ENCODE data around the gene FBRS. TPM values are rescaled to one million over a fixed set of nuclear protein-coding genes. Genes with fewer than 3 reads are reported as not detected.

The FBRS gene
- total and polyA plus RNA-seq, 10 of the 15 experiments (the other 5 are each of a cell fraction or from before 2014, with no cell fraction given), result 0.45 to 87.6 (median 14.6) TPM

- TF ChIP-seq EP300 (IDR thresholded peaks at IDR 0.05; ENCODE audit: borderline replicate concordance in 1 of 2, control insufficient read depth in 1 of 2, low read depth in 2 of 2, low read length in 2 of 2) (no peak), CHD1 (IDR thresholded peaks at IDR 0.05; ENCODE audit: low read depth, low read length) (no peak), SRF (IDR thresholded peaks at IDR 0.05; ENCODE audit: low read depth in 2 of 2, low read length in 2 of 2) (no peak), YY1 (IDR thresholded peaks at IDR 0.05; ENCODE audit: low read depth, low read length) (no peak), GABPA (IDR thresholded peaks at IDR 0.05; ENCODE audit: low read depth) (no peak), ATF7 (IDR thresholded peaks at IDR 0.05; ENCODE audit: low read depth) (no peak), TARDBP (IDR thresholded peaks at IDR 0.05; ENCODE audit: borderline replicate concordance) (no peak), CBX5 (IDR thresholded peaks at IDR 0.05; ENCODE audit: low read depth) (no peak), KDM1A (IDR thresholded peaks at IDR 0.05; ENCODE audit: borderline replicate concordance) (no peak), ZBED1 (IDR thresholded peaks at IDR 0.05; ENCODE audit: borderline replicate concordance) (no peak), SP1 (IDR thresholded peaks at IDR 0.05; ENCODE audit: low read depth, low read length) (no peak), ZSCAN29 (IDR thresholded peaks at IDR 0.05) (0 out of 2 replicates have a peak, but pooled peaks have one; percentile 53), NR2C1 (IDR thresholded peaks at IDR 0.05) (peak; percentile 18; the same call in 1 of the 2 replicates), KAT2A (conservative IDR thresholded peaks at IDR 0.05; ENCODE audit: control insufficient read depth, low read depth, low read length) (no peak), TCF12 (IDR thresholded peaks at IDR 0.05; ENCODE audit: low read depth, low read length) (no peak), PBX3 (IDR thresholded peaks at IDR 0.05; ENCODE audit: insufficient replicate concordance, low read depth, low read length) (no peak), MXI1 (IDR thresholded peaks at IDR 0.05; ENCODE audit: low read depth, low read length) (peak; percentile 8), ZZZ3 (IDR thresholded peaks at IDR 0.05; ENCODE audit: control insufficient read depth, insufficient read length, low read depth) (no peak), TAF1 (IDR thresholded peaks at IDR 0.05; ENCODE audit: borderline replicate concordance, low read depth, low read length) (no peak), ZNF622 (IDR thresholded peaks at IDR 0.05) (no peak), PKNOX1 (IDR thresholded peaks at IDR 0.05) (0 out of 2 replicates have a peak, but pooled peaks have one; percentile 0), NFIC (IDR thresholded peaks at IDR 0.05; ENCODE audit: low read depth, low read length) (no peak), PAX5 (IDR thresholded peaks at IDR 0.05; ENCODE audit: borderline replicate concordance, low read depth, low read length) (no peak), ZNF207 (IDR thresholded peaks at IDR 0.05; ENCODE audit: borderline replicate concordance) (peak; percentile 59; the same call in 1 of the 2 replicates)
- TF ChIP-seq, protein P1, sequence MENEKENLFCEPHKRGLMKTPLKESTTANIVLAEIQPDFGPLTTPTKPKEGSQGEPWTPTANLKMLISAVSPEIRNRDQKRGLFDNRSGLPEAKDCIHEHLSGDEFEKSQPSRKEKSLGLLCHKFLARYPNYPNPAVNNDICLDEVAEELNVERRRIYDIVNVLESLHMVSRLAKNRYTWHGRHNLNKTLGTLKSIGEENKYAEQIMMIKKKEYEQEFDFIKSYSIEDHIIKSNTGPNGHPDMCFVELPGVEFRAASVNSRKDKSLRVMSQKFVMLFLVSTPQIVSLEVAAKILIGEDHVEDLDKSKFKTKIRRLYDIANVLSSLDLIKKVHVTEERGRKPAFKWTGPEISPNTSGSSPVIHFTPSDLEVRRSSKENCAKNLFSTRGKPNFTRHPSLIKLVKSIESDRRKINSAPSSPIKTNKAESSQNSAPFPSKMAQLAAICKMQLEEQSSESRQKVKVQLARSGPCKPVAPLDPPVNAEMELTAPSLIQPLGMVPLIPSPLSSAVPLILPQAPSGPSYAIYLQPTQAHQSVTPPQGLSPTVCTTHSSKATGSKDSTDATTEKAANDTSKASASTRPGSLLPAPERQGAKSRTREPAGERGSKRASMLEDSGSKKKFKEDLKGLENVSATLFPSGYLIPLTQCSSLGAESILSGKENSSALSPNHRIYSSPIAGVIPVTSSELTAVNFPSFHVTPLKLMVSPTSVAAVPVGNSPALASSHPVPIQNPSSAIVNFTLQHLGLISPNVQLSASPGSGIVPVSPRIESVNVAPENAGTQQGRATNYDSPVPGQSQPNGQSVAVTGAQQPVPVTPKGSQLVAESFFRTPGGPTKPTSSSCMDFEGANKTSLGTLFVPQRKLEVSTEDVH (IDR thresholded peaks at IDR 0.05; ENCODE audit: low read depth, partially characterized antibody), result no peak
- TF ChIP-seq, protein P2, sequence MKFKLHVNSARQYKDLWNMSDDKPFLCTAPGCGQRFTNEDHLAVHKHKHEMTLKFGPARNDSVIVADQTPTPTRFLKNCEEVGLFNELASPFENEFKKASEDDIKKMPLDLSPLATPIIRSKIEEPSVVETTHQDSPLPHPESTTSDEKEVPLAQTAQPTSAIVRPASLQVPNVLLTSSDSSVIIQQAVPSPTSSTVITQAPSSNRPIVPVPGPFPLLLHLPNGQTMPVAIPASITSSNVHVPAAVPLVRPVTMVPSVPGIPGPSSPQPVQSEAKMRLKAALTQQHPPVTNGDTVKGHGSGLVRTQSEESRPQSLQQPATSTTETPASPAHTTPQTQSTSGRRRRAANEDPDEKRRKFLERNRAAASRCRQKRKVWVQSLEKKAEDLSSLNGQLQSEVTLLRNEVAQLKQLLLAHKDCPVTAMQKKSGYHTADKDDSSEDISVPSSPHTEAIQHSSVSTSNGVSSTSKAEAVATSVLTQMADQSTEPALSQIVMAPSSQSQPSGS (IDR thresholded peaks at IDR 0.05; ENCODE audit: low read length), result no peak
Observed at GRCh38 chr16:30658731-30659506, 688 bp downstream of the FBRS start (continued).
